ENCODE results near the gene ARL3.
"Not testable (repeated sequence)": the region's sequence is repeated elsewhere in the genome, so short reads cannot be mapped to it uniquely, and the experiment has no call there.

The ARL3 gene

DNA sequence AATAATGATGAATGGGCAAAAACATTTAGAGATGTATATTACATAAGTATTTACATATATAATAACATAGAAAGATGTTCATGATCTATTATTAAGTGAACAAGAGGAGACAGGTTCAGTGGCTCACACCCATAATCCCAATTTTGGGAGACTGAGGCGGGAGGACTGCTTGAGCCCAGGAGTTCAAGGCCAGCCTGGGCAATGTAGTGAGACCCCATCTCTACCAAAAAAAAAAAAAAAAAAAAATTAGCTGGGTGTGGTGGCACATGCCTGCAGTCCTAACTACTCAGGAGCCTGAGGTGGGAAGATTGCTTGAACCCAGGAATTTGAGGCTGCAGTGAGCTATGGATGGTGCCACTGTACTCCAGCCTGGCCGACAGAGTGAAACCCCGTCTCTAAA lies 12.4 kb downstream of the ARL3 start:
- Histone ChIP-seq H3K27ac (ENCODE audit: low read depth, low read length) (no peak overlapping the region), H3K9me3 (ENCODE audit: control insufficient read depth, insufficient read depth, low read depth, low read length) (no peaks in the 10 kb centered on the region), H3K36me3 (ENCODE audit: control insufficient read depth, insufficient read depth, low read length) (peaks cover 29% of the 10 kb centered on the region), H3K4me1 (ENCODE audit: control insufficient read depth, insufficient read depth, low read length) (no peaks in the 10 kb centered on the region), H3K27me3 (ENCODE audit: control insufficient read depth, insufficient read depth, low read length) (no peaks in the 10 kb centered on the region), H3K4me3 (ENCODE audit: low read depth, low read length) (no peak overlapping the region), H3K9ac (ENCODE audit: low read length) (no peak overlapping the region)

DNA sequence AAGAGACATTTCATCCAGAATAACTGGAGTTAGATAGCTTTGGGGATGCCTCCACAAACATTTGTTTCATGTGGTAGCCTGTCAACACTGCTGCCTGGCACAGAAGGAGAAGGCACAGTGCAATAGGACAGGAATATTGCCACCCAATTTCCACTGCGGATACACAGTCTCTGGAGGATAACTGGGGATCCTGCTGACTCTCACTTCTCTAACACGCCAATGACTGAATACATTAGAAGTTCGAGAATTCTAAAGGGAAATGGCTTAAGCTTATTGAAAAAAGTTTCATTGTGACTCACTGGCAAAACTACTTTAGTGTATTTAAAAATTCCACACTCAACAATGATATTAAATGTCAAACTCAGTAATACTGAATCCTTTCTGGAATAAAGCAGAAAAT lies 12.9 kb downstream of the ARL3 start:
- Histone ChIP-seq H3K4me3 (ENCODE audit: low read depth, low read length) (no peak overlapping the region), H3K4me1 (ENCODE audit: control insufficient read depth, insufficient read depth, low read length) (no peaks in the 10 kb centered on the region), H3K36me3 (ENCODE audit: control insufficient read depth, insufficient read depth, low read length) (peaks cover 33% of the 10 kb centered on the region), H3K9ac (ENCODE audit: low read length) (no peak overlapping the region), H3K27ac (ENCODE audit: low read depth, low read length) (no peak overlapping the region), H3K27me3 (ENCODE audit: control insufficient read depth, insufficient read depth, low read length) (no peaks in the 10 kb centered on the region), H3K9me3 (ENCODE audit: control insufficient read depth, insufficient read depth, low read depth, low read length) (no peaks in the 10 kb centered on the region)

DNA sequence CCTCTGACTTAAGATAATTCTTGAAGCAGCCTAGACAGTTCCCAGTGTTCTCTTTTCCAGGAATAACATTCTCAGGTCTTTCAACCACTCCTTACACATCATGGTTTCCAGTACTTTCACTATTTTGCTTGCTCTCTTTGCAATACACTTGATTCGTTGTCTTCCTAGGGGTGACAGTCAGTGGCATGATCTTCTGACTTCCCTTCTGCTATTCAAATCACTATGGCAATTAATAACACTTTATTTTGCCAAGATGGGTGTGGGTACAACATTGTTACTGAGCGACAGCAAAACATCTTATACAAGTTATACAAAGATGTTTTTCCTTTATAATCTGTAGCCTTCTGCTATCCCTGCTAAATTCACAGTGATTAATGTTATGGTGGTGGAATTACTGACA lies 15.3 kb downstream of the ARL3 start:
- H3K27me3 ChIP-seq (ENCODE audit: control insufficient read depth, insufficient read depth, low read length): no peaks in the 10 kb centered on the region
- no peak overlapping the region for H3K27ac ChIP-seq (ENCODE audit: low read depth, low read length)

DNA sequence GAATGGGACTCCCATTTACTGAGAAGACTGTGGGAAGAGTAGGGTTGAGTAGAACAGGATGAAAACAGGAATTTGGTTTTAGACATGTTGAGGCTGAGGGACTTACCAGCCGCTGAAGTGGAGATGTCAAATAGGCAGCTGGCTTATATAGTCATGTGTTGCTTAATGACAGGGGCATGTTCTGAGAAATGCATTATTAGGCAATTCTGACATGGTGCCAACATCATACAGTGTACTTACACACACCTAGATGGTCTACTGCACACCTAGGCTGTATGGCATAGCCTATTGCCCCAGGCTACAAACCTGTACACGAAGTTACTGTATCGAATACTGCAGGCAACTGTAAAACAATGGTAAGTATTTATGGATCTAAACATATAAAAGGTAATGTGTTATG lies 17.5 kb downstream of the ARL3 start:
- no peaks in the 10 kb centered on the region for H3K4me1 ChIP-seq (ENCODE audit: control insufficient read depth, insufficient read depth, low read length)
- no peak overlapping the region for H3K9ac ChIP-seq (ENCODE audit: low read length)
- H3K4me3 ChIP-seq (ENCODE audit: low read depth, low read length): no peak overlapping the region
- no peaks in the 10 kb centered on the region for H3K9me3 ChIP-seq (ENCODE audit: control insufficient read depth, insufficient read depth, low read depth, low read length)
- H3K27ac ChIP-seq (ENCODE audit: low read depth, low read length): no peak overlapping the region
- peaks cover 40% of the 10 kb centered on the region for H3K36me3 ChIP-seq (ENCODE audit: control insufficient read depth, insufficient read depth, low read length)
- no peaks in the 10 kb centered on the region for H3K27me3 ChIP-seq (ENCODE audit: control insufficient read depth, insufficient read depth, low read length)

More for the DNA sequence above, 15.3 kb downstream of the ARL3 start:
- H3K9me3 ChIP-seq (ENCODE audit: control insufficient read depth, insufficient read depth, low read depth, low read length): no peaks in the 10 kb centered on the region
- H3K9ac ChIP-seq (ENCODE audit: low read length): no peak overlapping the region
- H3K4me3 ChIP-seq (ENCODE audit: low read depth, low read length): no peak overlapping the region
- peaks cover 37% of the 10 kb centered on the region for H3K36me3 ChIP-seq (ENCODE audit: control insufficient read depth, insufficient read depth, low read length)
- H3K4me1 ChIP-seq (ENCODE audit: control insufficient read depth, insufficient read depth, low read length): no peaks in the 10 kb centered on the region

DNA sequence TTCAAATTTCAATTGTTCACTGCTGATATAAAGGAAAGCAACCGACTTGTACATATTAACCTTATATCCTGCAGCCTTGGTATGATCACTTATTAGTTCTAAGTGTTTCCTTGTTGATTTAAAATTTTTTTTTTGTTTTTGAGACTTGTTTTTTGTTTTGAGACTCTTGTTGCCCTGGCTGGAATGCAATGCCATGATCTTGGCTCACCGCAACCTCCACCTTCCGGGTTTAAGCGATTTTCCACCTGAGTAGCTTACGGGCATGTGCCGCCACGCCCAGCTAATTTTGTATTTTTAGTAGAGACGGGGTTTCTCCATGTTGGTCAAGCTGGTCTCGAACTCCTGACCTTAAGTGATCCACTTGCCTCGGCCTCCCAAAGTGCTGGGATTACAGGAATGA lies 18.8 kb downstream of the ARL3 start:
- not testable (repeated sequence) for H3K9ac ChIP-seq (ENCODE audit: low read length); H3K27me3 ChIP-seq (ENCODE audit: control insufficient read depth, insufficient read depth, low read length); H3K4me3 ChIP-seq (ENCODE audit: low read depth, low read length); H3K27ac ChIP-seq (ENCODE audit: low read depth, low read length); H3K4me1 ChIP-seq (ENCODE audit: control insufficient read depth, insufficient read depth, low read length); H3K9me3 ChIP-seq (ENCODE audit: control insufficient read depth, insufficient read depth, low read depth, low read length)
- peaks cover 41% of the 10 kb centered on the region for H3K36me3 ChIP-seq (ENCODE audit: control insufficient read depth, insufficient read depth, low read length)

DNA sequence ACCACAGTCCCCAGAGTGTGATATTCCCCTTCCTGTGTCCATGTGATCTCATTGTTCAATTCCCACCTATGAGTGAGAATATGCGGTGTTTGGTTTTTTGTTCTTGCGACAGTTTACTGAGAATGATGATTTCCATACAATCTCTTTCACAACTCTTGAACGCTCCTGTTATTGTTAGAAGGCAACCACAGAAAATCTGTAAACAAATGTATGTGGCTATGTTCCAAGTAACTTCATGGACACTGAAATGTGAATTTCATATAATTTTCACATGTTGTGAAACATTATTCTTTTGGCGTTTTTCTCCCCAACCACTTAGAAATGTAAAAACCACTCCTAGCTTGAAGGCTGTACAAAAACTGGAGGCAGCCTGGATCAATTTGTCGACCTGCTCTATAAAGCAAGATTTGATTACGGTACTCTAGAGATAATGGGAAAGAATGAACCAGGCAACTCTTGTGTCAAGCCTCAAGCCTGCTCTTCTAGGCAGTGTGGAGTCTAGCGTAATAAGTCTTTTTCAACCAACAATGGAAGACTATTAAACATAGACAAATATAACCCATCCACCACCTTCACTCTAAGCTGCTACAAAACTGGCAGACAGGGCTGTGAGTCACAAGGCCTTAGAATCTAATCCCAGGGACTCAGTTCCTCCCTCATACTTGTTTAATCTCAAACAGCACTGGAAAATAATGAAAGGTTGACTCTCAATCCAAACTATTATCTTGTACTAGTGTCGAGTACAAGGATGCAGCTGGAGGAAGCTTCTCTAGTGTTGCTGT lies 22.7 kb downstream of the ARL3 start:
- no peak overlapping the region for H3K9ac ChIP-seq (ENCODE audit: low read length)
- no peaks in the 10 kb centered on the region for H3K9me3 ChIP-seq (ENCODE audit: control insufficient read depth, insufficient read depth, low read depth, low read length)
- H3K4me3 ChIP-seq (ENCODE audit: low read depth, low read length): no peak overlapping the region
- no peaks in the 10 kb centered on the region for H3K4me1 ChIP-seq (ENCODE audit: control insufficient read depth, insufficient read depth, low read length)
- H3K27me3 ChIP-seq (ENCODE audit: control insufficient read depth, insufficient read depth, low read length): no peaks in the 10 kb centered on the region
- peaks cover 13% of the 10 kb centered on the region for H3K36me3 ChIP-seq (ENCODE audit: control insufficient read depth, insufficient read depth, low read length)
- H3K27ac ChIP-seq (ENCODE audit: low read depth, low read length): no peak overlapping the region

DNA sequence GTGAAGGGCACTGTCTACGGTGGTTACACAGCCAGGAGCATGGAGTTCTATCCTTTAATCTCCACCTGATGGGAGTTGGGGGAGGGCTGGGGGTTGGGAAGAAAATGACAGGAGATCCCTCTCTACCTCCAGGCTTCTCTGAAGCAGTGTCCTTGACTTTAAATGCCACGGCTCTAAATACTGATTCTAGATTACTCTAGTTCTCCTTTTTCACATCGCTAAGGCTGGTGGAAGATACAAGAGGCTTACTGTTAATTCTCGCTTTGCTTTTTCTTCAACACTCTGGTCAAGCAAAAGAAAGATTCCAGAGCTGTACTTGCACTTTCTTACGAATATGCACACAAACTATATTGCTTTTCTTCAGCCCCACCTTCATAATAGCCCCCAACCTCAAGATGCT lies 30.5 kb downstream of the ARL3 start:
- peaks cover 20% of the 10 kb centered on the region for H3K36me3 ChIP-seq (ENCODE audit: control insufficient read depth, insufficient read depth, low read length)
- H3K9ac ChIP-seq (ENCODE audit: low read length): no peak overlapping the region
- H3K4me3 ChIP-seq (ENCODE audit: low read depth, low read length): no peak overlapping the region
- H3K27ac ChIP-seq (ENCODE audit: low read depth, low read length): no peak overlapping the region
- no peaks in the 10 kb centered on the region for H3K27me3 ChIP-seq (ENCODE audit: control insufficient read depth, insufficient read depth, low read length)
- peaks cover 6% of the 10 kb centered on the region for H3K4me1 ChIP-seq (ENCODE audit: control insufficient read depth, insufficient read depth, low read length)
- H3K9me3 ChIP-seq (ENCODE audit: control insufficient read depth, insufficient read depth, low read depth, low read length): no peaks in the 10 kb centered on the region

DNA sequence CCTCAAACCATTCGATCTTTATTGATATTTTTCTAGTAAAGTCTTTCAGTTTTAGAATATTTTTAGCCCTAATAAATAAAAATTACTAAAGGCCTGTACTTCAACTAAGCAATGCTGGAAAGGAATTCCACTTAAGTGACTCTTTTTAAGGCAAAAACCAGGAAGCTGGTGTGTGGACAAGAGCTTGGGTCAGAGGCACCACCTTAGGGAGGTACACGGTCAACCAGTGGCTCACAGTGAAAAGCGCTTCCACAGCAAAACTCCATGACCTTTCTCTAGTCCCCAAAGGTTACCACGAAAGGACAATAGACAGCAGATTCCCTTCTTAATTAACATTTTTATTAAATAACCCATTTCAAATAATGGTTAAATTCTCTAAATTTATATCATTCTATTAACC lies 31.2 kb downstream of the ARL3 start:
- no peak overlapping the region for H3K9ac ChIP-seq (ENCODE audit: low read length)
- no peaks in the 10 kb centered on the region for H3K27me3 ChIP-seq (ENCODE audit: control insufficient read depth, insufficient read depth, low read length)
- no peak overlapping the region for H3K27ac ChIP-seq (ENCODE audit: low read depth, low read length)

DNA sequence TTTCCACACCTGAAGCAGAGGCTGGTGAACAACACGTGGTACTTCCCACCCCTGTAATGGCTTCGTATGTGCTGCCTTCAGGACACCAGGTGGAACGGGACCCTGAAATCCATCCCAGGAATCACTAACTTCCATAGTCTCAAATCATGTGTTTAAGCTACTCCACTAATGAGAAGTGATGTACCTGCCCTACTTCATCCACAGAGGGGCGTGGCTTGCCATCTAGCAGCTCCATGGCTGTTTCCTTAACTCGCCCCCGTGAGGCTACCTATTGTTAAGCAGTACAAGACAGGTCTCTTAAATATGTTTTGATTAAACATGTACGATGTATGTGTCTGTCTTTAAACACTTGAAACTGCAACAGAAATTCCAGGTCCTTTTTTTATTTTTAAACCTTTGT lies 31.8 kb downstream of the ARL3 start:
- Histone ChIP-seq H3K27me3 (ENCODE audit: control insufficient read depth, insufficient read depth, low read length) (no peaks in the 10 kb centered on the region), H3K4me3 (ENCODE audit: low read depth, low read length) (no peak overlapping the region), H3K27ac (ENCODE audit: low read depth, low read length) (no peak overlapping the region), H3K4me1 (ENCODE audit: control insufficient read depth, insufficient read depth, low read length) (peaks cover 19% of the 10 kb centered on the region), H3K9me3 (ENCODE audit: control insufficient read depth, insufficient read depth, low read depth, low read length) (no peaks in the 10 kb centered on the region), H3K9ac (ENCODE audit: low read length) (no peak overlapping the region), H3K36me3 (ENCODE audit: control insufficient read depth, insufficient read depth, low read length) (peaks cover 20% of the 10 kb centered on the region)

More for the DNA sequence above, 31.2 kb downstream of the ARL3 start:
- H3K4me1 ChIP-seq (ENCODE audit: control insufficient read depth, insufficient read depth, low read length): peaks cover 13% of the 10 kb centered on the region
- H3K36me3 ChIP-seq (ENCODE audit: control insufficient read depth, insufficient read depth, low read length): peaks cover 20% of the 10 kb centered on the region
- no peaks in the 10 kb centered on the region for H3K9me3 ChIP-seq (ENCODE audit: control insufficient read depth, insufficient read depth, low read depth, low read length)
- H3K4me3 ChIP-seq (ENCODE audit: low read depth, low read length): no peak overlapping the region

DNA sequence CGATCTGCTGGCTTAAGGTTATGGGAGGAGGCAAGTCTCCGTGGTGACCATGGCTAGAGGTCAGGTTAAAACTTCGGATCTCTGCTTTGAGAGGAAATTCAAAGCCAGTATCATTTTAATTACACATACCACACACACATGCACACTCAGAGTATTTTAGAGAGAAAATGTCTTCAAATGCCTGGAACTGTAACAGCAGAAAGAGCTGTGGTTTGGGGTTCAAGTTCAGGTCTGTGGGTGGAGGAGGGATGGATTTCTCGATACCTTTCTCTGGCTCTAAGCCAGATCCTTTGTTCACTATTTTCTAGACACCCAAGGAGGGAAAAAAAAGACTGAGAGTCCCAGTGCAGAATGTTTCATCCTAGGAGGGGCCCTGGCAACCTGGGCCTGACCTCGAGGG lies 32.5 kb downstream of the ARL3 start:
- no peaks in the 10 kb centered on the region for H3K9me3 ChIP-seq (ENCODE audit: control insufficient read depth, insufficient read depth, low read depth, low read length)
- H3K36me3 ChIP-seq (ENCODE audit: control insufficient read depth, insufficient read depth, low read length): peaks cover 20% of the 10 kb centered on the region
- no peak overlapping the region for H3K9ac ChIP-seq (ENCODE audit: low read length)
- peaks cover 26% of the 10 kb centered on the region for H3K4me1 ChIP-seq (ENCODE audit: control insufficient read depth, insufficient read depth, low read length)
- H3K27me3 ChIP-seq (ENCODE audit: control insufficient read depth, insufficient read depth, low read length): no peaks in the 10 kb centered on the region
- no peak overlapping the region for H3K4me3 ChIP-seq (ENCODE audit: low read depth, low read length)
- H3K27ac ChIP-seq (ENCODE audit: low read depth, low read length): no peak overlapping the region

DNA sequence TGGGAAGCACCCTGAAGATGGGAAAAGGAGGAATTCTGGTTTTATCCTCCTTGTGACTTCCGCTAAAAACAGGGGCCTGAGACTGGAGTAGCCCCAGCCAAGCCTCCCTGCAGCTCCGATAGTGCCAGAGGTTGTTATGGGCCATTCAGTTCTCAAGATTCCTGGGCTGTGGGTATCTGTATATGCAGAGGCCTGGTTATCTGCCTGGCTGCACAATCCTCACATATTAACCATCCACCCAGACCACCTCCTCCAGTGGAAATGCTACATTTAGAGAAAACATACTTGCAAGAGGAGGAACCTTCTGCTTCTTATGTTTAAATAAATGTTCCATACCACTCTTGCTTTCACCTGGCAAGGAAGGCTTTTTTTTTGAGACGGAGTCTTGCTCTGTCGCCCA lies 34.6 kb downstream of the ARL3 start:
- Histone ChIP-seq H3K4me3 (ENCODE audit: low read depth, low read length) (no peak overlapping the region), H3K36me3 (ENCODE audit: control insufficient read depth, insufficient read depth, low read length) (peaks cover 13% of the 10 kb centered on the region; the same call in 1 of the 2 replicates), H3K27me3 (ENCODE audit: control insufficient read depth, insufficient read depth, low read length) (no peaks in the 10 kb centered on the region), H3K27ac (ENCODE audit: low read depth, low read length) (no peak overlapping the region), H3K4me1 (ENCODE audit: control insufficient read depth, insufficient read depth, low read length) (peaks cover 47% of the 10 kb centered on the region), H3K9me3 (ENCODE audit: control insufficient read depth, insufficient read depth, low read depth, low read length) (no peaks in the 10 kb centered on the region), H3K9ac (ENCODE audit: low read length) (no peak overlapping the region)

All from HUES6 (cell line).